Right ventricle myocardium inferior (tissue), 1 donor: ENCODE results near the gene DAAM1. TPM values are rescaled to one million over a fixed set of nuclear protein-coding genes. Genes with fewer than 3 reads are reported as not detected.
A peak's percentile ranks its signal among the peaks of the same experiment; 100 is the strongest.

ENCODE experiments used
- ATAC-seq: fragments of 200-7000 bp; cut with Tn5 transposase; one replicate; pipeline ENCODE4 v1.9.1; 2020; ENCODE audit warnings: mild to moderate bottlenecking, moderate library complexity
- DNase-seq: peaks from one replicate; pipeline ENCODE4 v3.0.0; 2021; ENCODE audit errors: missing footprints
- intact Hi-C: fragments of 100-400 bp; cut with DNase I; formaldehyde crosslinking; loops from one replicate; pipeline ENCODE4 v1.11.0; 2022
- total RNA-seq: library from RNA; stranded (reverse); fragmentation: NEBNext Ultra II Directional; extraction: Animal tissue kit (Norgen Biotek cat#: 25700); gene quantifications from one replicate; pipeline ENCODE4 v1.2.1, GENCODE V29; 2021
- donor health status: DM: no; HTN: yes; CAD: no; lungs with severe emphysema.

The DAAM1 gene
- total RNA-seq, 1 donor from 2014 or later: 120 TPM

DNA sequence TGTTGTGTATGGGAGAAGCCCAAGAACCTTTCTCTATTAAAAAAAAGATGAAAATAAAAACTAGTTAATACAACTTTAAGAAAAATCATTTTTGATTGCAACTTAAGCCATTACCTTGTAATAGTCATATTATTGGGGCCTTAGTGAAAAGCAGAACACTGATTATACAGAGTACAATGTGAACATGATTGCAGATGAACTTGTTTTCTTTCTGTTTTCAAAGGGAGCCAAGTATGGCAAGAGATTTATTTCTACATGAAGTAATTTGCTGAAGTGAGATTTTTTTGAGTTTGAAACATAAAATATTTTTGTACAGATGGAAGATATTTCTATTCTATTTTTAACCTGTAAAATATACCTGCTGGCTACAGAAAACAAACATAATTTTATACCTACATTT, 171.8 kb downstream of the DAAM1 start:
- intact Hi-C loops: loop anchor here (2.0 kb wide), 2 partner anchors 27 to 171 kb away; partner anchors contain the start of gene DAAM1
- ATAC-seq (no peak), DNase-seq (no peak)

DNA sequence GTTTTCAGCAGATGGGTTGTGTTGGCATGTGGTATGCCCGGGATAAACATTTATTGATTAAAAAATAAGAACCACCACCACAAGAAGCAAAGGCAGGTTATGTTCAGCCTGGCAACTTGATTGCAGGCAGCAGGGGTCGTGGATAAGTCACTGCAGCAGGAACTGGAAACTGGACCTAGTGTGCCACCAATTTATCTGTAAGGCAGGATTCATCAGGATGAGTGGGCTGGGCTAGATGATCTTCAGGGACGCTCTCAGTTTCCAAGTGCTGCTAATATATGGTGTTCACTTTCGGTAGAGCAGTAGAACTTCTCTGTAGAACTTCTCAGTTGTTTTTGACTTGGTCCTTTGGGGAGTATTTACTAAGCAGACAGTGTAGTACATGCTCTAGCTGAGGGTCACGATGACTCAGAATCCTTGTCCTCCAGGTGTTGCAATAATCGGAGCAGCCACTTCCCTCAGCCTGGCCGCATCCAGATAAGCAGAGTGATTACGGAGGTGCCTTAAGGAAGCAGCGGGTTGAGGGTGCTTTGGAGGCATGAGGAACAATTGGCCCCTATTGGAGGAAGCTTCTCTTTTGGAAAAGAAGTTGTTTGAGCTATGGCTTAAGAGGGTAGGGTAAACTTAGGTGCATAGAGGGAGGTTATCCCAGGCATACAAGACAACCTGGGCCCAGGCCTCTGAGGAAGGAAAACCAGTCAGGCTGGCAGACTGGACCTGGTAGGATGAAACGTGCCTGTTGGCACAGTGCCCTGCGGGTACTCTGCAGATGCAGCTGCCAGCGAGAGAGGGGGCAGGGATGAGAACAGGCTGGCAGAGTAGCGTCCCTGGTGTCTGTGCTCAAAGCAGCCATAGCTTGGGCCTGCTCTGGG, 172.7 kb downstream of the DAAM1 start:
- intact Hi-C loops: loop anchor here (2.0 kb wide), 2 partner anchors 28 to 172 kb away; partner anchors contain the start of gene DAAM1
- peak; percentile 64 for ATAC-seq
- DNase-seq: peak; percentile 80

DNA sequence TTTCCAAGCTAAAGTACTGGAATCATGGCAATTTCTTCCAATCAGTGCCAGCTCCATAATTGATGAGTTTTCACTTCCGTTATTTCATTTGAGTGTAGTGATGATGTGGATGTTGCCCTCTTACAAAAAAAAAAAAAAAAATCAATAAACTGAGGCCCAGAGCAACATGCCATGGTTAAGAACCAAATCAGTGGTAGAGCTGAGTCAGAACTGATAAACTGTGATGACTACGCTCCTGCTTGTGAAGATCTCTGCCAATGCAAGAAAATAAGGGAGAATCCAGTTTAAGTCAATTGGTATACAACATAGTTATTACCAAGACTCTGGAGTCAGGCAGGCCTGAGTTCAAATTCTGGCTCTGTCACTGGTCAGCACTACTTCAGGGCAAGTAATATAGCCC, 174.0 kb downstream of the DAAM1 start:
- ATAC-seq: no peak
- intact Hi-C loops: no loop called here
- DNase-seq: no peak

DNA sequence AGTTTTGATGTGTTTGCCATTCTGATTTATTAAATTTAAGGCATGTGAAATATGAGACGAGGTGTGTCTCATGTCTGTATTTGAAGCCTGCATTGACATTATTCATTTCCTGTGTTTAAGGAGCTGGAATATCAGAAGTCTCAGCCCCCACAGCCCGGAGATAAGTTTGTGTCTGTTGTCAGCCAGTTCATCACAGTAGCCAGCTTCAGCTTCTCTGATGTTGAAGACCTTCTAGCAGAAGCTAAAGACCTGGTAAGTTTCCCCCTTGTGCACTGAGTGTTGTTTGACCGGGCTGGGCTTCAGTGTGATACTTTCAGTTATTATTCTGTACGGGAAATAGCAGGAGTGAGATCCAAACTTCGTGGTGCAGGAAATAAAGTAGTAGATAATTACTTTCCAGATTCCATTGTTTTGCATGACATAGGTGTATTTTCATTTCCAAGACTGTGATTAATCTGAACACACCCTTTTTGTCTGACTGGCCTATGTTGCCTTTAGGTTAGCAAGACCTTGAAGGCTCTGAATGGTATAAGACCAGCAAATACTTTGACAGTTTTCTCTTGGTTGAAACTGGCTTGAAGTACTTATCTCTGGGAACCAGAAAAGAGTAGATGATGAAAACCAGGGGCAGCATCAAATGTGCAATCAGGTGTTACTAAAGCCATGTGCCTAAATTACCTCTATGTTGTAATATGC, 175.2 kb downstream of the DAAM1 start:
- ATAC-seq (no peak), DNase-seq (no peak)
- intact Hi-C loops: no loop called here

DNA sequence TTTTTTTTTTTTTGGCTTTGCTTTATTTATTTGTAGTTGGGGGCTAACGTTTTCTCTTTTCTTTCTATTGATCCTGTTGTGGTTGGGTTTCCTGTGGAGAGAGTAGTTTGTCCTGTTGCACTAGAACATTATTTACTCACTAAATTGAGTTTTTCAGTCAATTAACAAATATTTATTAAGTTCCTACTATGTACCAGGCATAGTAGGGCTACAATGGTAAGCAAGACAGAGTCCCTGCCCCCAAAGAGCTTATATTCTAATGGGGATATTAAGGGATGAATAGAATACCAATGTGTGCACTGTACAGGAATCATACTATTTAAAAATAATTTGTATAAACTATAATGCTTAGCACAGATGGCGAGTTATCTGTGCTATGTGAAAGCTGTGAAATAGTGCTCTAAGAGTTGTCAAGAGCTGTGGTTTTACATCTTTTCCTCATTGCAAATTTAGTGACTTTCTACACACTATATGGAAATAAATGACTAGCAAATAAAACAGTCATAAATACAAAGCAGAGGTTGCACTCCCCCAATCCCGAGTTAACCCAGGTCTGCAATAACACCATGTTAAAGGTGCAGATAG, 181.8 kb downstream of the DAAM1 start:
- no peak for DNase-seq
- intact Hi-C loops: loop anchor here (5.0 kb wide), 1 partner anchor 38 kb away; no protein-coding TSS in a partner anchor
- ATAC-seq: no peak

DNA sequence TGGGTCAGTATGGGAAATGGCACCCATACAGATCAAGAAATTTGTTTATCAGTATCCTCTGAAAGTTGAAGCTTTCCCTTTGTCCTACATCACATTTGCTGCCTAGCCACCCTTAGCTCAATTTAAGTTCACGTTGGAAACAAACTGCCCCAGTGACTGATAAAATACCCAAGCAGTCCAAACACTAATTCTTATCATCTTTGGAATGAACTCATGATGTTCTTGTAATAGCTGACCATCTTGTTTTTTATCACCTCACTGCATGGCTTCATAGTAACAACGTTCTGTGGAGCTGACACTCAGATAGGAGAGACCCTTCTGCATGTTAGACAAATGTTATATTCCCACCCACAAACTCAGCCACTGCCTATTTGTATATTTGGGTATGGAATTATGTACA, 183.3 kb downstream of the DAAM1 start:
- ATAC-seq (peak; percentile 76), DNase-seq (no peak)
- intact Hi-C loops: loop anchor here (5.0 kb wide), 1 partner anchor 39 kb away; no protein-coding TSS in a partner anchor

GRCh38 chr14:59374048-59374447, 185.6 kb downstream of the DAAM1 start:
- no peak for ATAC-seq
- intact Hi-C loops: loop anchor here (5.0 kb wide), 1 partner anchor 42 kb away; no protein-coding TSS in a partner anchor
- DNase-seq: no peak

DNA sequence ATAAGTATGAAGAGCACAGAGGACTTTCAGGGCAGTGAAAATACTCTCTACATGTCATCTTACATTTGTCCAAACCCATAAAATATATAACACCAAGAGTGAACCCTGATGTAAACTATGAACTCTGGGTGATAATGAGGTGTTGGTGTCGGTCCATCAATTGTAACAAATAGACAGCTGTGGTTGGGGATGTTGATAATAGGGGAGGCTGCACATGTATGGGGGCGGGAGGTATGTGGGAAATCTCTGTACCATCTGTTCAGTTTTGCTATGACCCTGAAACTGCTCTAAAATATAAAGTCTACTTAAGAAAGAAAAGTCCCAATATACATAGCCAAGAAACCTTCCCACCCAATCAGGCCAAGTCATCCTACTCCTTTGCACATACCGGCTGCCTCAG, 188.2 kb downstream of the DAAM1 start:
- ATAC-seq (no peak), DNase-seq (no peak)
- intact Hi-C loops: no loop called here

GRCh38 chr14:59377491-59377890, 189.0 kb downstream of the DAAM1 start:
- ATAC-seq (peak; percentile 56), DNase-seq (no peak)
- intact Hi-C loops: no loop called here

GRCh38 chr14:59377991-59378601, 189.6 kb downstream of the DAAM1 start:
- DNase-seq (no peak), ATAC-seq (peak; percentile 78)
- intact Hi-C loops: no loop called here

DNA sequence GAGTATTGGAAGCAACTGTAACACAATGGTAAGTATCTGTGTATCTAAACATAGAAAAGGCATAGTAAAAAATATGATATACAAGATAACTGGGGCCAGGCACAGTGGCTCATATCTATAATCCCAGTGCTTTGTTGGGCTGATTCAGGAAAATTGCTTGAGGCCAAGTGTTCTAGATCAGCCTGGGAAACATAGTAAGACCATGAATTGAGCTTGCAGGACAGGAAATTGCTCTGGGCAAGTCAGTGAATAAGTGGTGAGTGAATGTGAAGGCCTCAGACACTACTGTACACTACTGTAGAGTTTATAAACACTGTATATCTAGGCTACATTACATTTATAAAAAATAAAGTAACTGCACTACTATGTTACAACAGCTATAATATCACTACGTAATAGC, 201.5 kb downstream of the DAAM1 start:
- ATAC-seq: no peak
- intact Hi-C loops: no loop called here
- no peak for DNase-seq

GRCh38 chr14:59391388-59391787, 202.9 kb downstream of the DAAM1 start:
- intact Hi-C loops: no loop called here
- no peak for ATAC-seq
- DNase-seq: no peak

- no peak for ATAC-seq
- DNase-seq: no peak
- intact Hi-C loops: no loop called here
Observed at GRCh38 chr14:59394268-59394667, 205.8 kb downstream of the DAAM1 start.

GRCh38 chr14:59395672-59396071, 207.2 kb downstream of the DAAM1 start:
- intact Hi-C loops: no loop called here
- DNase-seq: no peak
- no peak for ATAC-seq

- intact Hi-C loops: no loop called here
- DNase-seq: no peak
- ATAC-seq: no peak
Observed at GRCh38 chr14:59398841-59399240, 210.4 kb downstream of the DAAM1 start.

- ATAC-seq (peak; percentile 84), DNase-seq (no peak)
- intact Hi-C loops: no loop called here
Observed at GRCh38 chr14:59406454-59407245, 218.2 kb downstream of the DAAM1 start.

GRCh38 chr14:59407246-59408010, 219.0 kb downstream of the DAAM1 start:
- intact Hi-C loops: no loop called here
- DNase-seq (no peak), ATAC-seq (peak; percentile 90)
